ENCODE measurements around the gene MAPK10.

GRCh38 chr4:85964298-85964697, 395.6 kb downstream of the MAPK10 start:
- TF ChIP-seq, protein P1, sequence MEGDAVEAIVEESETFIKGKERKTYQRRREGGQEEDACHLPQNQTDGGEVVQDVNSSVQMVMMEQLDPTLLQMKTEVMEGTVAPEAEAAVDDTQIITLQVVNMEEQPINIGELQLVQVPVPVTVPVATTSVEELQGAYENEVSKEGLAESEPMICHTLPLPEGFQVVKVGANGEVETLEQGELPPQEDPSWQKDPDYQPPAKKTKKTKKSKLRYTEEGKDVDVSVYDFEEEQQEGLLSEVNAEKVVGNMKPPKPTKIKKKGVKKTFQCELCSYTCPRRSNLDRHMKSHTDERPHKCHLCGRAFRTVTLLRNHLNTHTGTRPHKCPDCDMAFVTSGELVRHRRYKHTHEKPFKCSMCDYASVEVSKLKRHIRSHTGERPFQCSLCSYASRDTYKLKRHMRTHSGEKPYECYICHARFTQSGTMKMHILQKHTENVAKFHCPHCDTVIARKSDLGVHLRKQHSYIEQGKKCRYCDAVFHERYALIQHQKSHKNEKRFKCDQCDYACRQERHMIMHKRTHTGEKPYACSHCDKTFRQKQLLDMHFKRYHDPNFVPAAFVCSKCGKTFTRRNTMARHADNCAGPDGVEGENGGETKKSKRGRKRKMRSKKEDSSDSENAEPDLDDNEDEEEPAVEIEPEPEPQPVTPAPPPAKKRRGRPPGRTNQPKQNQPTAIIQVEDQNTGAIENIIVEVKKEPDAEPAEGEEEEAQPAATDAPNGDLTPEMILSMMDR (IDR thresholded peaks at IDR 0.05) = no peak
- TF ChIP-seq POLR2AphosphoS5 (IDR thresholded peaks at IDR 0.05) = no peak

Measured in prostate gland (tissue), 2 donors.